Neuronal stem cell (in vitro differentiated cells): ENCODE results near the gene SYNDIG1.

ENCODE experiments used
- DNase-seq: peaks from one replicate; pipeline ENCODE4 v3.0.0-alpha.2; 2013; ENCODE audit warnings: low spot score
- H2AFZ ChIP-seq: one replicate; pipeline ENCODE4 v1.6.1; 2013; ENCODE audit warnings: mild to moderate bottlenecking, low read length, inconsistent platforms
- H2AK5ac ChIP-seq: 2 replicates; pipeline ENCODE4 v1.6.1; 2013; ENCODE audit warnings: low read depth, mild to moderate bottlenecking, inconsistent platforms, low read length, moderate library complexity, mixed read lengths
- H2BK120ac ChIP-seq: 2 replicates; pipeline ENCODE4 v1.6.1; 2013; ENCODE audit warnings: low read depth, mild to moderate bottlenecking, inconsistent platforms, low read length, moderate library complexity, mixed read lengths
- H2BK12ac ChIP-seq: one replicate; pipeline ENCODE4 v1.6.1; 2013; ENCODE audit warnings: low read length, inconsistent platforms
- H2BK15ac ChIP-seq: 2 replicates; pipeline ENCODE4 v1.6.1; 2013; ENCODE audit warnings: mild to moderate bottlenecking, low read length, inconsistent platforms, mixed read lengths
- H2BK5ac ChIP-seq: one replicate; pipeline ENCODE4 v1.6.1; 2013; ENCODE audit warnings: inconsistent platforms, mild to moderate bottlenecking, low read length, moderate library complexity
- H3K14ac ChIP-seq: one replicate; pipeline ENCODE4 v1.6.1; 2013; ENCODE audit warnings: low read length, inconsistent platforms
- H3K18ac ChIP-seq: 2 replicates; pipeline ENCODE4 v1.6.1; 2013; ENCODE audit warnings: low read length, inconsistent platforms
- H3K23ac ChIP-seq: 2 replicates; pipeline ENCODE4 v1.6.1; 2013; ENCODE audit warnings: low read depth, mild to moderate bottlenecking, mixed read lengths, low read length, inconsistent platforms; ENCODE audit not compliant: poor library complexity
- H3K27ac ChIP-seq: replicated peaks from 3 replicates; pipeline ENCODE4 v1.5.1; 2013; ENCODE audit warnings: low read length, inconsistent platforms
- H3K27me3 ChIP-seq, 3 experiments: 2 replicates each; pipeline ENCODE4 v1.6.1; 2013; ENCODE audit warnings: low read length in 3 of 3, mild to moderate bottlenecking in 2 of 3, inconsistent platforms in 1 of 3, low read depth in 1 of 3, mixed read lengths in 1 of 3, moderate library complexity in 1 of 3; ENCODE audit not compliant: control insufficient read depth in 3 of 3, insufficient read depth in 3 of 3
- H3K36me3 ChIP-seq, 2 donors: replicated peaks in 1 of 2; 2 replicates each; pipeline ENCODE4 v1.6.1; 2013; ENCODE audit warnings: low read length in 2 of 2; ENCODE audit not compliant: control insufficient read depth in 2 of 2, insufficient read depth in 2 of 2
- H3K4ac ChIP-seq: 2 replicates; pipeline ENCODE4 v1.6.1; 2013; ENCODE audit warnings: inconsistent platforms, mild to moderate bottlenecking, low read length, moderate library complexity
- H3K4me1 ChIP-seq, 2 donors: 1 replicate in 1 of 2; 2 replicates in 1 of 2; pipeline ENCODE4 v1.6.1; 2013; ENCODE audit warnings: low read length in 2 of 2, low read depth in 1 of 2; ENCODE audit not compliant: control insufficient read depth in 2 of 2, insufficient read depth in 1 of 2
- H3K4me2 ChIP-seq: one replicate; pipeline ENCODE4 v1.6.1; 2013; ENCODE audit warnings: mild to moderate bottlenecking, low read length, inconsistent platforms; ENCODE audit not compliant: insufficient read depth, poor library complexity, severe bottlenecking
- H3K4me3 ChIP-seq, 2 donors: 2 replicates each; pipeline ENCODE4 v1.5.1; 2013; ENCODE audit warnings: low read length in 2 of 2, mild to moderate bottlenecking in 2 of 2, inconsistent platforms in 1 of 2, moderate library complexity in 1 of 2
- H3K79me1 ChIP-seq: one replicate; pipeline ENCODE4 v1.6.1; 2013; ENCODE audit warnings: low read depth, mild to moderate bottlenecking, inconsistent platforms, low read length, moderate library complexity
- H3K9ac ChIP-seq: one replicate; pipeline ENCODE4 v1.6.1; 2013; ENCODE audit warnings: mild to moderate bottlenecking, low read depth, low read length, inconsistent platforms; ENCODE audit not compliant: poor library complexity
- H3K9me3 ChIP-seq, 2 donors: replicated peaks in 1 of 2; 2 replicates each; pipeline versions ENCODE3 to v1.6.1; 2013; ENCODE audit warnings: low read length in 2 of 2, mild to moderate bottlenecking in 2 of 2, inconsistent platforms in 1 of 2, low read depth in 1 of 2, mixed read lengths in 1 of 2, moderate library complexity in 1 of 2; ENCODE audit not compliant: control insufficient read depth in 2 of 2, insufficient read depth in 1 of 2
- H4K8ac ChIP-seq: one replicate; pipeline ENCODE4 v1.6.1; 2013; ENCODE audit warnings: low read depth, mild to moderate bottlenecking, inconsistent platforms, low read length, moderate library complexity
- H4K91ac ChIP-seq: one replicate; pipeline ENCODE4 v1.6.1; 2013; ENCODE audit warnings: low read length, low read depth, mild to moderate bottlenecking, inconsistent platforms; ENCODE audit not compliant: poor library complexity
- WGBS, 2 donors: extraction: QIAGEN DNeasy Blood & Tissue Kit; methylation state at CpG; one replicate each; pipeline ENCODE4 v1.1.7; 2013; ENCODE audit warnings: missing lambda C conversion rate in 2 of 2, mixed read lengths in 1 of 2; ENCODE audit not compliant: insufficient read length in 2 of 2, insufficient replicate concordance in 1 of 2; ENCODE audit errors: extremely low coverage in 2 of 2; 5-methylcytosine and 5-hydroxymethylcytosine counted together

The SYNDIG1 gene

GRCh38 chr20:24493661-24494459 lies 24.4 kb downstream of the SYNDIG1 start:
- H4K8ac ChIP-seq = no peak overlapping the region
- H3K4me3 ChIP-seq = peak overlapping the region in 1 of 2 donors; percentile 19
- H3K4ac ChIP-seq = no peak overlapping the region
- H3K4me2 ChIP-seq = no peak overlapping the region
- H3K79me1 ChIP-seq = peaks cover 3% of the 10 kb centered on the region
- H2BK5ac ChIP-seq = peak overlapping the region; percentile 9
- H3K23ac ChIP-seq = peak overlapping the region; percentile 1
- no CpG with 5 or more reads among the region's 23 CpGs for WGBS, 2 donors
- DNase-seq = no peak
- no peak overlapping the region for H2AFZ ChIP-seq
- H3K18ac ChIP-seq = no peak overlapping the region
- peaks cover 0 to 18% of the 10 kb centered on the region in 2 donors for H3K4me1 ChIP-seq
- no peak overlapping the region for H2AK5ac ChIP-seq
- H3K27ac ChIP-seq = no peak overlapping the region
- no peak overlapping the region for H2BK120ac ChIP-seq
- no peak overlapping the region for H2BK12ac ChIP-seq
- H3K14ac ChIP-seq = no peak overlapping the region
- peaks cover 0 to 7% of the 10 kb centered on the region in 2 donors for H3K36me3 ChIP-seq
- no peaks in the 10 kb centered on the region for H3K27me3 ChIP-seq
- peaks cover 0 to 5% of the 10 kb centered on the region in 2 donors for H3K9me3 ChIP-seq
- no peak overlapping the region for H2BK15ac ChIP-seq
- no peak overlapping the region for H3K9ac ChIP-seq
- no peak overlapping the region for H4K91ac ChIP-seq

DNA sequence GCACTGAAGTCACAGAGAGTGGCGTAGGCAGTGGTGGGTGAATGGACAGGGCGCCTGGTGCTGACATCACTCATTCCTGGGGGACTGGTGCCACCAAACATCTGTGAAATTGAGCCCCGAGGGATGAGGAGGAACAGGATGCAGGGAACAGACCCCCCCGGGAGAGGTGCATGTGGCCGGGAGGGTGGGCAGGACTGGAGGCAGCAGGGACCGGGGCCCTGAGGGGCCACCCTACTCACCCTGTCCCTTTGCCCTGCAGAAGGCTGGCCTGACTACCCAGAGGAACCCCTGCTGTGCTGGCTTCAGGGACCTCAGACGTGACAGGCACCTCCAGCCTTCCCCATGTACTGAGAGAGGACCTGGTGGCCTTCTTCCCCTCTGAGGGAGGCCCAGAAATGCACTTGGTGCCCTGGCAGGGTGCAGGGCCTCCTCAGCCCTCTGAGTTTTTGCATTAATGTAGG lies 25.1 kb downstream of the SYNDIG1 start:
- WGBS, 2 donors = no CpG with 5 or more reads among the region's 7 CpGs
- Histone ChIP-seq H2AK5ac (peak overlapping the region; percentile 44), H3K4me2 (no peak overlapping the region), H3K4me1 (peaks cover 0 to 16% of the 10 kb centered on the region in 2 donors), H3K4ac (no peak overlapping the region), H4K91ac (no peak overlapping the region), H3K14ac (no peak overlapping the region), H2BK5ac (peak overlapping the region; percentile 9), H3K9ac (no peak overlapping the region), H2BK120ac (no peak overlapping the region), H2AFZ (no peak overlapping the region), H3K27ac (no peak overlapping the region), H3K36me3 (peaks cover 0 to 2% of the 10 kb centered on the region in 2 donors), H3K9me3 (peaks cover 0 to 2% of the 10 kb centered on the region in 2 donors), H3K79me1 (peaks cover 3% of the 10 kb centered on the region), H2BK12ac (no peak overlapping the region), H3K23ac (peak overlapping the region; percentile 1), H3K27me3 (no peaks in the 10 kb centered on the region), H2BK15ac (no peak overlapping the region), H3K4me3 (peak overlapping the region in 1 of 2 donors; percentile 19), H4K8ac (no peak overlapping the region), H3K18ac (peak overlapping the region; percentile 56)
- DNase-seq = no peak

- no peak overlapping the region for H4K8ac ChIP-seq
- no peak overlapping the region for H2AK5ac ChIP-seq
- no peak overlapping the region for H3K4ac ChIP-seq
- no peak for DNase-seq
- H3K9me3 ChIP-seq = peaks cover 0 to 2% of the 10 kb centered on the region in 2 donors
- no peak overlapping the region for H2BK15ac ChIP-seq
- no CpG with 5 or more reads among the region's 8 CpGs for WGBS, 2 donors
- no peak overlapping the region for H3K18ac ChIP-seq
- no peak overlapping the region for H3K27ac ChIP-seq
- no peak overlapping the region for H2BK5ac ChIP-seq
- H3K23ac ChIP-seq = no peak overlapping the region
- H4K91ac ChIP-seq = no peak overlapping the region
- peaks cover 0 to 16% of the 10 kb centered on the region in 2 donors for H3K4me1 ChIP-seq
- H3K4me2 ChIP-seq = no peak overlapping the region
- H3K36me3 ChIP-seq = peaks cover 0 to 2% of the 10 kb centered on the region in 2 donors
- no peaks in the 10 kb centered on the region for H3K27me3 ChIP-seq
- no peak overlapping the region for H2BK120ac ChIP-seq
- H3K79me1 ChIP-seq = peaks cover 3% of the 10 kb centered on the region
- H2BK12ac ChIP-seq = no peak overlapping the region
- no peak overlapping the region for H3K9ac ChIP-seq
- no peak overlapping the region for H2AFZ ChIP-seq
- H3K4me3 ChIP-seq = peak overlapping the region in 1 of 2 donors; percentile 24
- no peak overlapping the region for H3K14ac ChIP-seq
Measured at GRCh38 chr20:24495266-24495665, 25.8 kb downstream of the SYNDIG1 start.

DNA sequence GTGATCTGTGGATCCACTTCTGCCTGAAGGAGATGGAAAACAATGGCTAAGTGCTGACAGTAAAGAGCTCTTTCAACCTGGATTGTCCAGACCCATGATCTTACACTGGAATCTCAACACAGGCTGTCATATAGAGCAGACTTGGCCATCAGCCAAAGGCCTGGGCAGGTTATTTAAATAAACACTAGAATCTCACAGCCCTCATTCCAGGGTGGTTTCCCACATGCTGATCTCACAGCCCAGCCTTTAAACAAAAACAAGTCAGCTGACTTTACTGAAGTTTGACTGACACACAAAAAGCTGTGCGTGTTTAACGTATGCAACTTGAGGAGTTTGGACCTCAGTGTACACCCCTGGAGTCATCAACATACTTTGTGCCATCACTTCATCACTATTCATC lies 28.4 kb downstream of the SYNDIG1 start:
- WGBS, 2 donors = no CpG with 5 or more reads among the region's 2 CpGs
- H3K27ac ChIP-seq = no peak overlapping the region

More for the DNA sequence above, 28.4 kb downstream of the SYNDIG1 start:
- no peak overlapping the region for H2BK15ac ChIP-seq
- no peak overlapping the region for H3K9ac ChIP-seq
- no peak overlapping the region for H4K91ac ChIP-seq
- peaks cover 0 to 2% of the 10 kb centered on the region in 2 donors for H3K36me3 ChIP-seq
- DNase-seq = no peak
- no peak overlapping the region for H3K4ac ChIP-seq
- no peak overlapping the region for H2AK5ac ChIP-seq
- H3K9me3 ChIP-seq = peaks cover 0 to 2% of the 10 kb centered on the region in 2 donors
- no peak overlapping the region for H3K14ac ChIP-seq
- no peak overlapping the region for H3K4me3 ChIP-seq
- H3K4me2 ChIP-seq = no peak overlapping the region
- H3K4me1 ChIP-seq = peaks cover 0 to 3% of the 10 kb centered on the region in 2 donors
- H3K23ac ChIP-seq = no peak overlapping the region
- no peak overlapping the region for H3K18ac ChIP-seq
- H2BK5ac ChIP-seq = no peak overlapping the region
- H2BK120ac ChIP-seq = no peak overlapping the region
- no peak overlapping the region for H2BK12ac ChIP-seq
- H2AFZ ChIP-seq = no peak overlapping the region
- no peaks in the 10 kb centered on the region for H3K27me3 ChIP-seq
- no peak overlapping the region for H4K8ac ChIP-seq
- H3K79me1 ChIP-seq = no peaks in the 10 kb centered on the region
